Activated CD4-positive, alpha-beta T cell treated with anti-CD3 and anti-CD28 coated beads, Interleukin-10, Interleukin-2, amounts not matched to agents 100 ng/mL and 50 ng/mL, durations not matched to agents 16 hours and 8 hours (primary cell): Measurements from ENCODE around the gene CSK.
A peak's percentile ranks its signal among the peaks of the same experiment; 100 is the strongest.

Experiments
- DNase-seq: peaks from one replicate; pipeline ENCODE4 v3.0.0-alpha.2; 2020

The CSK gene

GRCh38 chr15:74788042-74788682, 6.3 kb downstream of the CSK start:
- peak; percentile 35 for DNase-seq

- DNase-seq: peak; percentile 80
Measured at GRCh38 chr15:74788683-74789151, 6.8 kb downstream of the CSK start.

- DNase-seq: peak; percentile 56
Measured at GRCh38 chr15:74789171-74789631, 7.3 kb downstream of the CSK start.

- peak; percentile 44 for DNase-seq
Measured at GRCh38 chr15:74789741-74790079, 7.8 kb downstream of the CSK start.

- peak; percentile 78 for DNase-seq
Measured at GRCh38 chr15:74790080-74790916, 8.4 kb downstream of the CSK start.

GRCh38 chr15:74791007-74791406, 9.1 kb downstream of the CSK start:
- DNase-seq: no peak

GRCh38 chr15:74791667-74792066, 9.8 kb downstream of the CSK start:
- no peak for DNase-seq

GRCh38 chr15:74792227-74793016, 10.5 kb downstream of the CSK start:
- DNase-seq: no peak

- DNase-seq: peak; percentile 69
Measured at GRCh38 chr15:74793135-74794028, 11.5 kb downstream of the CSK start.

GRCh38 chr15:74794248-74794969, 12.5 kb downstream of the CSK start:
- DNase-seq: no peak

- no peak for DNase-seq
Measured at GRCh38 chr15:74794970-74795349, 13.1 kb downstream of the CSK start.

GRCh38 chr15:74795966-74796625, 14.2 kb downstream of the CSK start:
- peak; percentile 50 for DNase-seq

GRCh38 chr15:74798388-74799254, 16.7 kb downstream of the CSK start:
- DNase-seq: no peak

GRCh38 chr15:74799255-74799855, 17.5 kb downstream of the CSK start:
- peak; percentile 53 for DNase-seq

GRCh38 chr15:74799856-74800558, 18.1 kb downstream of the CSK start:
- peak; percentile 90 for DNase-seq

GRCh38 chr15:74800559-74801094, 18.7 kb downstream of the CSK start:
- DNase-seq: no peak

- DNase-seq: no peak
Measured at GRCh38 chr15:74801311-74801997, 19.6 kb downstream of the CSK start.

GRCh38 chr15:74802290-74802689, 20.4 kb downstream of the CSK start:
- DNase-seq: no peak
